Colon (tissue), 2 donors: ENCODE measurements around the gene GP2.

Source experiments
- FAIRE-seq: peaks from 2 replicates; lab custom pipeline; 2012; peaks lifted over from hg19 to GRCh38; lab: Jason Lieb, UNC
- donor health status: control.
- donor health status: control.

The GP2 gene

DNA sequence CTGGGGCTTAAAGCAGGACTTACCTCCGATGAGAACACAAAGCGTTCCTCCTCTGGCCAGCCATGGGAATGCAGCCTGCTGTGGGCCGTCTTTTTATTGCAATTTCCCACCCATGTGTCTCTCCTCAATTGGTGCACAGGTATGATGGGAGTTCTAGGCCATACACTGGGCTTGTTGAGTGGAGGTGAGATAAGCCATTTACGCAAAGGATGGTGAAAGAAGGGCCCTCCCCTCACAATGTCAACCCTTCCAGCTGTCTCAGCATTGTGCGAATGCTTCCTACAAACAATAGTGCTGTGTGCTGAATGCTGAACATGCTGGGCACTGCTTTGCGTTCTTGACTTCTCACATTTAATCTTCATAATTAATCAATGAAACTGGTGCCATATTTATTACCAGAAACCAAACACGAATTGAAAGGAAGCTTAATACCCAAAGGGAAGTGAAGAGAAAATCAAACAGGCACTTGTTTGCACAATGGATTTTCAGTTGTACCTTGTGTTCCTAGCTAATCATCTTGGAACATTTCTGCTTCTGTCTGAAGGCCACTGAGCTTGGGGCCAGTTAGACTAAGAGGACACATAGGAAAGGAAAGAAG is at the start of gene GP2:
Gene GP2, minus strand, starts transcription at position 70 of the 598 bp plus-strand sequence. CDS start 1,082 bp downstream, outside the sequence.
- FAIRE-seq: no peak

- FAIRE-seq: no peak
Observed at GRCh38 chr16:20372701-20373100, 45.4 kb upstream of the GP2 start.

DNA sequence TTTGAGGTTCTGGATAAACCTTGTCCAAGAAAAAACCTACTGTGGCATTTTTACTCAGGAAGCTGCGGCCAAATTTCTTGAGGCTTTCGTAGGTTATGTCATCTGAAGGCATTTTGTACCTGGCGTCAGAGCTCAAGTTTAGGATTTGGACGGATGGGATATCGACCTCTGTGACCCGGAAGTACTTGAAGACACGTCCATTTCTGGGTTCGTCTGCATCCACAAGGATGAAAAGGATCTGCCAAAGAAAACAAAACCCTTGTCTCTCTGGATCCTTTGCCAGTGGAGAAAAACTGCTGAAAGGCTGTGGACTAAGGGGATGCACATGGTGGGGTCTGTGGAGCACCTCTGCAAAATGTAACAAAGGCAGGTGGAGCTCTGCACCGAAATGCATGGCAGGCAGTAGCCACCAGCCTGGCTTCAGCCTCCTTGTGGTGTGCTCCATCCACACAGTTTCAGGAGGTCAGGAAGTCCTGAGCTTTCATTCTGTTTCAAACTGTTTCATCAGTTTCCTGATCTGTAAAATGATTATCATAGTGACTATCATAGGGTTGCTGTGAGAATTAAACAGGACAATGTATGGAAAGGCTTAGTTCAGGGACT is 42.2 kb upstream of the GP2 start:
- FAIRE-seq: no peak

DNA sequence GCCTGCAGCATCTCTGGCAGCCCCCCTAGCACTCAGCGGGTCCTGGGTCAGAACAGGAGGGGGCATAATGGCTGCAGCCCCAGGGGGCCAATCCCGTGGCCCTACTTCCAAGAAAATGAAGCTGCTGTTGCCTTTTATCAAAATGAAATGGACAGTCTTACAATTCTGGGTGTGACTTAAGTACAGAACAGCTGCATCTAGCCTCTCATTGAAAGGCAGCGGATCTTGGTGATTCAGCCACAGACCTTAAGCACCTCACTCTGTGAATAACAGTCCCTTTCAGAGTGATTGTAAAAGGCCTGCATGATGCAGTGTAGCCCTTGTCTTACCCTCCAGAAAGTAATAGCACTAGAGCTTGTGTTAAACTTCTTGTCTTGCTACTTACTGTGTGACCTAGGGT is 36.7 kb upstream of the GP2 start:
- FAIRE-seq: no peak

DNA sequence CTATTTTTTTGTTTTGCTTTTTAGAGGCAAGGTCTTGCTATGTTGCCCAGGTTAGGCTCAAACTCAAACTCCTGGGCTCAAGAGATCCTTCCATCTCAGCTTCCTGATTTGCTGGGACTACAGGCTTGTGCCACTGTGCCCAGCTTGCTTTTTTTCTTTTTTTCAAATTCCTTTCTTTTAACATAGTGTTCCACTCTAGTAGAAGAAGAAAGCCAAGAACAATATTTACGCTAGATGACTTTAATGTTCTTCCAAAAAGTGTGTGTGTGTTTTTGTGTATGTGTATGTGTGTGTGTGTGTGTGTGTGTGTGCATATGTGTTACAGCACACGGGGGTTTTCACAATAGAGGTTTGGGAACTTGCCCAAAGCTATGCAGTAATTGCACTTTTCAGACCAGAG is 35.9 kb upstream of the GP2 start:
- no peak for FAIRE-seq

DNA sequence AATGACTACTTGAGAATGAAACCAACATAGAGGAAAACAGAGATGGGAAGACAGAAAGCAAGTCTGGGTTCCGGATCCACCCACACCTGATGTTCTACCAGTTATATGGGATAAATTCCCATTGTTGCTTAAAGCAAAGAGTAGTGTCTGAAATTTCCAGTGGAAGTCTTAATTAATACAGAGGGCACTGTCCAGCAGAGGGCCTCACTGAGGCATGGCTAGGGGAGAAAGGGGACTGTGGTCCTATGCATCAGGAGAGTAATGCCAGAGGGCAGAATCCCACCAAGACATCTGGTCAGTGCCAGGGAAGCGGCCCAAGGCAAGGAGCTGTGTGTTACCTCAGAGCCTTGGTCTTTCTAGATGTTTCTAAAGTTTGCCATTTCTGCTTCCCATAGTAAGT is 32.7 kb upstream of the GP2 start:
- FAIRE-seq: no peak

GRCh38 chr16:20355114-20355782 is 27.9 kb upstream of the GP2 start:
- FAIRE-seq: no peak

- no peak for FAIRE-seq
Observed at GRCh38 chr16:20353379-20353778, 26.1 kb upstream of the GP2 start.

- no peak for FAIRE-seq
Observed at GRCh38 chr16:20352615-20353014, 25.3 kb upstream of the GP2 start, which contains the start of gene UMOD. Gene UMOD, minus strand, starts transcription at chr16:20352715. Its CDS starts 1,978 bp downstream, at chr16:20350737.

GRCh38 chr16:20349615-20350014 is 22.3 kb upstream of the GP2 start:
- no peak for FAIRE-seq

GRCh38 chr16:20348365-20349185 is 21.3 kb upstream of the GP2 start:
- FAIRE-seq: no peak

- no peak for FAIRE-seq
Observed at GRCh38 chr16:20347666-20348364, 20.5 kb upstream of the GP2 start.

DNA sequence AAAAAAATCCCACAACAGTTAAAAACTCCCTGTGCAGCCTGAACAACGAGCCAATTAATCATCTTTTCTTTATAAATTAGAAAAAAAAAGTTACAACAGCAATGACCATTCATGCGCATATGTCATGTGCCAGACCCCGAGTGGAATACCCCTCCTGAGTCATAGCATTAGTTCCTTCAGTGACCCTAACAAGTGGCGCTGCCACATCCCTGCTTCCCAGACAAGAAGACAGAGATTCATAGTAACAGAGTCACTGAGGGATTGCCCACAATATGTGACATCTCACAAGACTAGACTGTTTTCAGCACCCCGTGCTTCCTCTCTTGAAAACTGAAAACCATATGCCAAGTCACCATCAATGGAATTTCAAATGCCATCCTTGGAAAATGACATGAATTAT is 17.3 kb upstream of the GP2 start:
- FAIRE-seq: no peak

- no peak for FAIRE-seq
Observed at GRCh38 chr16:20339744-20340143, 12.4 kb upstream of the GP2 start.

DNA sequence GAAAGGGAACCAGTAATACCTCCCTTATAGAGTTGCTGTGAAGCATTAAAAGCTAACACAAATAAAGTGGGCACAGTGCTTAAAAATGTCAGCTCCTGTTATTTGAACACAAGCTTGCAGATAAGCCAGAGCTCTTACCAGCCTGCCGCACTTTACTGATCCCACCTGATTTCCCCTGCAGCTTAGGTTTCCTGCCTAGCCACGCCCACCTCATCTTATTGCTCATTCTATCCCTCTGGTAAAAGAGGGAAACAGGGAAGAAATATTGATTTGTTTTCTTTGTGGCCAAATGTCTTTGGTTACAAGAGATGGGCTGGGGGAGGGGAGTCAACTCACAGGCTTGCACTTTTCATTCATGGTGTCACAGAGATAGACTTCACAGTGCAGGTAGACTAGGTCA is 9.6 kb upstream of the GP2 start:
- no peak for FAIRE-seq

- no peak for FAIRE-seq
Observed at GRCh38 chr16:20334396-20334795, 7.1 kb upstream of the GP2 start.

- no peak for FAIRE-seq
Observed at GRCh38 chr16:20333120-20333519, 5.8 kb upstream of the GP2 start.

- FAIRE-seq: no peak
Observed at GRCh38 chr16:20332411-20332810, 5.1 kb upstream of the GP2 start.

- FAIRE-seq: no peak
Observed at GRCh38 chr16:20331635-20332034, 4.3 kb upstream of the GP2 start.

DNA sequence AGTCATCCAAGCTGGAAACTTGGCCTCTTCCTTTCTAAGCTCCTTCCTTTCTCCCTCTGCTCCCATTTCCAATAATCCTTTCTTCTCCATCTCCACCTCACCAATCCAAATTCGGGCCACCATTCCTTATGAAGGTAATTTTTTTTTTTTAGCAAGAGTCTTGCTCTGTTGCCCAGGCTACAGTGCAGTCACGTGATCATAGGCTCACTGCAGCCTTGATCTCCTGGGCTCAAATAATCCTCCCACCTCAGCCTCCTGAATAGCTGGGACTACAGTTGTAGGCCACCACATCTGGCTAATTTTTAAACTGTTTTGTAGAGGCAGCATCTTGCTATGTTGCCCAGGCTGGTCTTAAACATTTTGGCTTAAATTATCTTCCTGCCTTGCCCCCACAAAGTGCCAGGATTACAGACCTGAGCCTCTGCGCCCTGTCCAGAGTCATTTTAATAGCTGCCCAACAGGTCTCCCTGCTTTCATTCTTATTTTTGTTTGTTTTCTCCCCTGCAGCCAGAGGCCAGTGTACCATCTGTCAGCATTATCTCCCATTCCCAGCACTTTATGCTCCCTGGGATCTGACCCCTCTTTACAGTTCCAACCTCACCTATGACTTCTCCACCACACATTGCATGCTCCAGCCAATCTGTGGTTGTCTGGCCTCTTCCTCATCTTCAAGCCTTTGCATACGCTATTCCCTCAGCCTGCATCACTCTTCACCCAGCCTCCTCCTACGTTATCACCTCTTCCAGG is 2.3 kb upstream of the GP2 start:
- FAIRE-seq: no peak

- no peak for FAIRE-seq
Observed at GRCh38 chr16:20326321-20326720, 992 bp downstream of the GP2 start.
